ENCODE measurements around the gene G6PC3.

G6PC3 gene

GRCh38 chr17:44084131-44084538 is 13.6 kb downstream of the G6PC3 start:
- DNase-seq (ENCODE audit: low read depth, low spot score): no peak
- TF ChIP-seq FOXP2 (optimal IDR thresholded peaks at IDR 0.05; ENCODE audit: control extremely low read depth, extremely low read length, insufficient read depth): no peak
- no peak overlapping the region for H3K4me3 ChIP-seq
- H3K9ac ChIP-seq (ENCODE audit: insufficient read length): no peak overlapping the region
- H3K9me3 ChIP-seq (ENCODE audit: low read depth, low read length): no peaks in the 10 kb centered on the region
- H3K27ac ChIP-seq: no peak overlapping the region
- H3K36me3 ChIP-seq (ENCODE audit: insufficient read depth, low read length): peaks cover 14% of the 10 kb centered on the region; the same call in 1 of the 2 replicates

DNA sequence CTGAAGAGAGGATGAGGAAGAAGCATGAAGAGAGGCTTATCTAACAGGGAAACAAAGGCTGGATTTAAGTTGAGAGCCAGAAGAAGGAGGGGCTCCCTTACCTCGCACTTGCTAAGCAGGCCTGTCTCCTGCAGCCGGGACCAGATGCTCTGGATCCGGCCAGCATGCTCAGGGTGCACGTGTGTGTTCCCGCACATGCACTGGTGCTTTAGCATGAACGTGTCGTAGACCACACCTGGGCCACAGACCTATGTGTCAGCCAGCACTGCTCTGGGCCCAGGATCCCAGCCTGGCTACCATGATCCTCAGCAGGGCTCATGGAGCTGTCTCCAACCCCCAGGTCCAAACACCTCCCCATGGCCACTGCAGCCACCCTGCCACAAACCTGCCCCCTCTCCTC is 14.4 kb downstream of the G6PC3 start:
- no peak for DNase-seq (ENCODE audit: low read depth, low spot score)
- H3K9me3 ChIP-seq (ENCODE audit: low read depth, low read length): no peaks in the 10 kb centered on the region
- H3K4me3 ChIP-seq: no peak overlapping the region
- TF ChIP-seq POLR2AphosphoS5 (IDR thresholded peaks at IDR 0.05; ENCODE audit: borderline replicate concordance, low read depth, low read length) (no peak), FOXP2 (optimal IDR thresholded peaks at IDR 0.05; ENCODE audit: control extremely low read depth, extremely low read length, insufficient read depth) (no peak), EZH2 (IDR thresholded peaks at IDR 0.05) (no peak)
- no peak overlapping the region for H3K9ac ChIP-seq (ENCODE audit: insufficient read length)
- peaks cover 14% of the 10 kb centered on the region; the same call in 1 of the 2 replicates for H3K36me3 ChIP-seq (ENCODE audit: insufficient read depth, low read length)
- no peak overlapping the region for H3K27ac ChIP-seq

GRCh38 chr17:44085908-44086307 is 15.4 kb downstream of the G6PC3 start:
- H3K4me3 ChIP-seq: no peak overlapping the region
- TF ChIP-seq POLR2AphosphoS5 (IDR thresholded peaks at IDR 0.05; ENCODE audit: borderline replicate concordance, low read depth, low read length): no peak
- no peak for TF ChIP-seq EZH2 (IDR thresholded peaks at IDR 0.05)
- TF ChIP-seq FOXP2 (optimal IDR thresholded peaks at IDR 0.05; ENCODE audit: control extremely low read depth, extremely low read length, insufficient read depth): no peak
- no peaks in the 10 kb centered on the region for H3K9me3 ChIP-seq (ENCODE audit: low read depth, low read length)
- DNase-seq (ENCODE audit: low read depth, low spot score): no peak
- H3K9ac ChIP-seq (ENCODE audit: insufficient read length): peak overlapping the region; percentile 60
- peak overlapping the region; percentile 82 for H3K27ac ChIP-seq
- peaks cover 14% of the 10 kb centered on the region; the same call in 1 of the 2 replicates for H3K36me3 ChIP-seq (ENCODE audit: insufficient read depth, low read length)

DNA sequence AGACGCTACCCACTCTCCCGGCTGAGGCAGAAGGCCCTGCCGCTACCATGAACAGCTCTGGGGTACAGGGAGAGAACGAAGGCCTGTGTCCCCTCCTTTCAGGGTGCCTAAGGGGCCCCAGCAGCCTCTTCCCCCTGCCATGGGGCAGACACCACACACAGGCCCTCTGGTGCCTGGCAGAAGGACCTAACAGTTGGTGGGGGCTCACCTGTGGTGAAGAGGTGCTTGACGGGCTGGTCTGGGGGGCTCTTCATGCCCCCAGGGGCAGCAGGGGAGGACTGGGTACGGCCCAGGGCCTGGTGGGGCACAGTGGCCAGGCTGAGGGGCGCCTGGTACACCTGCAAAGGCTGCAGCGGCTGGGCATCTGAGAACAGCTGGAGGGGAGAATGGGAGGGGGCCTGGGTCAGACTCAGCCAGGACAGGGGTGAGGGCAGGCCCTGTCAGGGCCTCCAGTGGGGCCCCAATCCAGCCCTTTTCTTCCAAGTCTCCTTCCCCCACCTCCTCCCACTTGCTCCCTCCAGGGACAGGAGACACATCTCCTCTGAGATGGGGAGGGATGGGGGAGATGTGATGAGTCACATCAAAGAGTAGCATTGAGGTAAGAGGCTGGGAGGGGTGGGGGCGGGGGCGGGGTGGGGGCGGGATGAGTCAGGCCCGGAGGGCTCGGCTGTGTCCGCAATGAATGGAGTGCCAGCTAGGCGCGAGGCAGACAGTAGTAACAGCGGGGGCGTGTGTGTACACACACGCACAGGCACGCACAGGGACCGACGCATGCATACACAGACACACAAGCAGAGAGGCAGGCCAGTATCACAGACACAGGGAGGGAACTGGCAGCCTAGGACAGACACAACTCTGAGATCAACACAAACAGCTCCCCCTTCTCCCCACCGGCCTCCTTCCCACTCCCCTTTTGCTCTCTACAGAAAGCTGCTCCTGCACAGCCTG is 16.1 kb downstream of the G6PC3 start:
- no peak for DNase-seq (ENCODE audit: low read depth, low spot score)
- H3K36me3 ChIP-seq (ENCODE audit: insufficient read depth, low read length): peaks cover 21% of the 10 kb centered on the region; the same call in 1 of the 2 replicates
- peak overlapping the region; percentile 83 for H3K27ac ChIP-seq
- H3K9ac ChIP-seq (ENCODE audit: insufficient read length): peak overlapping the region; percentile 60
- no peaks in the 10 kb centered on the region for H3K9me3 ChIP-seq (ENCODE audit: low read depth, low read length)
- TF ChIP-seq POLR2AphosphoS5 (IDR thresholded peaks at IDR 0.05; ENCODE audit: borderline replicate concordance, low read depth, low read length) (no peak), EZH2 (IDR thresholded peaks at IDR 0.05) (no peak), FOXP2 (optimal IDR thresholded peaks at IDR 0.05; ENCODE audit: control extremely low read depth, extremely low read length, insufficient read depth) (peak; percentile 72)
- peak overlapping the region; percentile 23 for H3K4me3 ChIP-seq

GRCh38 chr17:44087319-44087718 is 16.8 kb downstream of the G6PC3 start:
- H3K36me3 ChIP-seq (ENCODE audit: insufficient read depth, low read length): peaks cover 23% of the 10 kb centered on the region; the same call in 1 of the 2 replicates

DNA sequence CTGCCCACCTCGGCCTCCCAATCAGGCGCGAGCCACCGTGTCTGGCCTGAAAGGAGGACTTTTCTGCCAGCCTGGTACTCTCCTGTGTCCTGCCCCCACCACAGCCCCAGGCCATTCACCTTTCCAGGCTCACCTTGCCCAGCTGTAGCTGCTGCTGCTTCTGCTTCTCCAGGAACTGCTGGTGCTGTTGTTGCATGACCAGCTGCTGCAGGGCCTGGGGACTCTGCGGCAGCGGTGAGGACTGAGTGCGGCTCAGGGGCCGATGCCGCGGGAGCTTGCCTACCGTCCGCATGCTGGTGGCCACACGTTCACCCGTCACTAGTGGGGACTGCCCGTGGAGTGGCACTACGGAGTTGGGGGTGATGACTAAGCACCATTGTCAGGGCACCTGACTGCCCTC is 17.7 kb downstream of the G6PC3 start:
- Histone ChIP-seq H3K9me3 (ENCODE audit: low read depth, low read length) (no peaks in the 10 kb centered on the region), H3K27ac (no peak overlapping the region), H3K9ac (ENCODE audit: insufficient read length) (no peak overlapping the region), H3K36me3 (ENCODE audit: insufficient read depth, low read length) (peaks cover 19% of the 10 kb centered on the region; the same call in 1 of the 2 replicates), H3K4me3 (no peak overlapping the region)
- no peak for DNase-seq (ENCODE audit: low read depth, low spot score)
- TF ChIP-seq POLR2AphosphoS5 (IDR thresholded peaks at IDR 0.05; ENCODE audit: borderline replicate concordance, low read depth, low read length) (no peak), EZH2 (IDR thresholded peaks at IDR 0.05) (no peak), FOXP2 (optimal IDR thresholded peaks at IDR 0.05; ENCODE audit: control extremely low read depth, extremely low read length, insufficient read depth) (no peak)

More at GRCh38 chr17:44087319-44087718, 16.8 kb downstream of the G6PC3 start:
- Histone ChIP-seq H3K27ac (peak overlapping the region; percentile 83), H3K9me3 (ENCODE audit: low read depth, low read length) (no peaks in the 10 kb centered on the region), H3K9ac (ENCODE audit: insufficient read length) (peak overlapping the region; percentile 49), H3K4me3 (peak overlapping the region; percentile 23)
- TF ChIP-seq POLR2AphosphoS5 (IDR thresholded peaks at IDR 0.05; ENCODE audit: borderline replicate concordance, low read depth, low read length): no peak
- DNase-seq (ENCODE audit: low read depth, low spot score): no peak

DNA sequence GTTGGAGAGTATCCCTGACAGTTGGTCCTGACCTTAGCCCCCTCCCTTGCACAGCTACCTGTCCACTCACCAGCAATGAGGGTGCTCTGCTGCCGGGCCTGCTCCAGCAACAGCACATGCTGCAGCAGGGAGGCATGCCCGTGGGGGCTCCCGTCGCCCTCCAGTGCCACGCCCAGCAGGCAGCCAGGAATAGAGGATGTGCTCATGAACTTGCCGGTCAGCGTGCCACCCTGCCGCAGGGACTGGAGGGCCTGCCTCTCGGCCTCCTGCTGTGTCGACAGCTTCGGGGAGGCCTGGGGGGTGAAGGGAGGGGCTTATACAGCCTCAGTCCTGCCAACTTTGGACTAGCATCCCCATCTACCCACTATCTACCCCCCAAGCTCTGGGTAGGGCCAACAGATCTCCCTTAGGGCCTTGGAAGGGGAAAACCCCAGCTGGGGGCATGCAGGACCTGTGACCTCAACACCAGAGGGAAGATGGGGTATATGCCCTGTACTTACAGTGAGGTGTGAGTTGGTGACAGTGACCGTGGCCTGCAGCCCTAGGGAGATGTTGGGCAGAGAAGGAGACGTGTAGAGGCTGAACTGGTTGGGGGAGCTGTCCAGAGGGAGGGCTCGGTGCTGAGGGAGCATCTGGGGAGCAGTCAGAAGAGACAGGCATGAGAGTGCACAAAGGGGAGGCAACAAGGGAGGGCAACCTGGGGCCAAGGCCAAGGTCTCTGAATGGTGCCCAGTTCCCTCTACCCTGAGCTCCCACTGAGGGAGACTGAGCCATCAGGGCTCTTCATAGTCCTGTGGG is 20.9 kb downstream of the G6PC3 start:
- no peak overlapping the region for H3K4me3 ChIP-seq

GRCh38 chr17:44092051-44092450 is 21.5 kb downstream of the G6PC3 start:
- peaks cover 15% of the 10 kb centered on the region; the same call in 1 of the 2 replicates for H3K36me3 ChIP-seq (ENCODE audit: insufficient read depth, low read length)
- H3K9ac ChIP-seq (ENCODE audit: insufficient read length): no peak overlapping the region
- TF ChIP-seq FOXP2 (optimal IDR thresholded peaks at IDR 0.05; ENCODE audit: control extremely low read depth, extremely low read length, insufficient read depth) (no peak), POLR2AphosphoS5 (IDR thresholded peaks at IDR 0.05; ENCODE audit: borderline replicate concordance, low read depth, low read length) (no peak), EZH2 (IDR thresholded peaks at IDR 0.05) (no peak)
- H3K4me3 ChIP-seq: no peak overlapping the region
- no peak overlapping the region for H3K27ac ChIP-seq
- H3K9me3 ChIP-seq (ENCODE audit: low read depth, low read length): no peaks in the 10 kb centered on the region
- DNase-seq (ENCODE audit: low read depth, low spot score): no peak

More for the DNA sequence above, 20.9 kb downstream of the G6PC3 start:
- H3K27ac ChIP-seq: no peak overlapping the region
- no peak for DNase-seq (ENCODE audit: low read depth, low spot score)
- no peaks in the 10 kb centered on the region for H3K9me3 ChIP-seq (ENCODE audit: low read depth, low read length)
- H3K9ac ChIP-seq (ENCODE audit: insufficient read length): no peak overlapping the region
- TF ChIP-seq EZH2 (IDR thresholded peaks at IDR 0.05): no peak
- peaks cover 15% of the 10 kb centered on the region; the same call in 1 of the 2 replicates for H3K36me3 ChIP-seq (ENCODE audit: insufficient read depth, low read length)
